Measurements from ENCODE around the gene HNRNPH1. TPM values are rescaled to one million over a fixed set of nuclear protein-coding genes. Genes with fewer than 3 reads are reported as not detected.

HNRNPH1 gene
- total and polyA plus RNA-seq, 2 of the 13 experiments (the other 11 are each of a cell fraction or from before 2014, with no cell fraction given), result 382 to 1,064 TPM

Small RNA genes lying within 50 kb of the gene (small RNA-seq; reads per million reads assigned to genes)
- gene RF00017 (ENCODE audit: insufficient read depth in 2 of 3, insufficient read length in 3 of 3, low read depth in 2 of 3, low replicate concordance in 1 of 3), result 0 reads per million in 3 experiments

Other genes with a start within 250 kb of the HNRNPH1 start
- 28.6 and 31.9 TPM in 2 replicates for gene RUFY1, start 73.1 kb downstream of the HNRNPH1 start, total RNA-seq (2016; rRNA removed; fragmentation: Illumina TruSeq; extraction: Trizol)
- gene RUFY1, start 73.1 kb downstream of the HNRNPH1 start, polyA plus RNA-seq (2011; rRNA removed), result 19.9 and 20.8 TPM in 2 replicates
- gene CBY3, start 57.4 kb upstream of the HNRNPH1 start, total RNA-seq (2016; rRNA removed; fragmentation: Illumina TruSeq; extraction: Trizol), result not detected in 2 replicates
- not detected in 2 replicates for gene CBY3, start 57.4 kb upstream of the HNRNPH1 start, polyA plus RNA-seq (2011; rRNA removed)
- 438 and 680 TPM in 2 replicates for gene CANX, start 75.3 kb upstream of the HNRNPH1 start, total RNA-seq (2016; rRNA removed; fragmentation: Illumina TruSeq; extraction: Trizol)
- 477 and 480 TPM in 2 replicates for gene CANX, start 75.3 kb upstream of the HNRNPH1 start, polyA plus RNA-seq (2011; rRNA removed)
- gene MAML1, start 109.2 kb upstream of the HNRNPH1 start, total RNA-seq (2016; rRNA removed; fragmentation: Illumina TruSeq; extraction: Trizol), result 10.0 and 12.1 TPM in 2 replicates
- 9.5 and 10.8 TPM in 2 replicates for gene MAML1, start 109.2 kb upstream of the HNRNPH1 start, polyA plus RNA-seq (2011; rRNA removed)
- gene LTC4S, start 170.3 kb upstream of the HNRNPH1 start, total RNA-seq (2016; rRNA removed; fragmentation: Illumina TruSeq; extraction: Trizol), result 0.35 TPM in 1 of 2 replicates, not detected in the other
- not detected in 2 replicates for gene LTC4S, start 170.3 kb upstream of the HNRNPH1 start, polyA plus RNA-seq (2011; rRNA removed)
- gene MGAT4B, start 183.2 kb upstream of the HNRNPH1 start, total RNA-seq (2016; rRNA removed; fragmentation: Illumina TruSeq; extraction: Trizol), result 69.2 and 93.5 TPM in 2 replicates
- 130 and 170 TPM in 2 replicates for gene MGAT4B, start 183.2 kb upstream of the HNRNPH1 start, polyA plus RNA-seq (2011; rRNA removed)
- gene SQSTM1, start 197.2 kb upstream of the HNRNPH1 start, total RNA-seq (2016; rRNA removed; fragmentation: Illumina TruSeq; extraction: Trizol), result 160 and 161 TPM in 2 replicates
- gene SQSTM1, start 197.2 kb upstream of the HNRNPH1 start, polyA plus RNA-seq (2011; rRNA removed), result 90.9 and 126 TPM in 2 replicates
- gene MRNIP, start 235.1 kb upstream of the HNRNPH1 start, total RNA-seq (2016; rRNA removed; fragmentation: Illumina TruSeq; extraction: Trizol), result 11.3 and 15.5 TPM in 2 replicates
- 32.6 and 34.1 TPM in 2 replicates for gene MRNIP, start 235.1 kb upstream of the HNRNPH1 start, polyA plus RNA-seq (2011; rRNA removed)

Data from HepG2 (cell line).